Stomach (tissue), 4 donors: ENCODE results near the gene KIFC3.

Source experiments
- EP300 ChIP-seq: sonication (generic); formaldehyde crosslinking; IDR thresholded peaks from one replicate; pipeline ENCODE4 v1.6.1; 2017; ENCODE audit warnings: antibody characterized with exemption
- POLR2A ChIP-seq, 4 donors: fragments of 450-650 bp; IDR thresholded peaks; one replicate each; pipeline ENCODE4 v1.6.1; 2016; ENCODE audit warnings: antibody characterized with exemption in 4 of 4, control low read depth in 2 of 4, mild to moderate bottlenecking in 1 of 4, moderate library complexity in 1 of 4
- TF ChIP-seq, protein P1 (sequence below), 7 experiments: fragments of 450-650 bp in 4 of 7; fragments of 200-600 bp in 3 of 7; sonication (generic) in 3 of 7; IDR thresholded peaks; one replicate each; pipeline ENCODE4 v1.5.1; 2016 to 2019; ENCODE audit warnings: antibody characterized with exemption in 7 of 7, control low read depth in 2 of 7, mild to moderate bottlenecking in 1 of 7

DNA sequence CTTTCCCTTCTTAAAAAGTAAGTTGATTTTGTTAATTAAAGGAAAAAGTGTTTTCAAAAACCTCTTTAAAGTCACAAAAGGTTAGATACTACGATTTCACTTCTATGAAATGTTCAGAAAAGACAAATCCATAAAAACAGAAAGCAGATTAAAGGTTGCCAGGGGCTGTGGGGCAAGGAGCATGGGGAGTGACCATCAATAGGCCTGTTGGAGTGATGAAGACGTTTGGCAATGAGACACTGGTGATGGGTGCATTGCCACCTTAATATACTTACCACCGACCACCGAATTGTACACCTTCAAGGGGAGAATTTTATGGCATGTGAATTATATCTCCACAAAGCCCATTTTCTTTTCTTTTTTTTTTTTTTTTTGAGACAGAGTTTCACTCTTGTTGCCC lies 19.2 kb downstream of the KIFC3 start:
- no peak for TF ChIP-seq EP300
- TF ChIP-seq, protein P1, sequence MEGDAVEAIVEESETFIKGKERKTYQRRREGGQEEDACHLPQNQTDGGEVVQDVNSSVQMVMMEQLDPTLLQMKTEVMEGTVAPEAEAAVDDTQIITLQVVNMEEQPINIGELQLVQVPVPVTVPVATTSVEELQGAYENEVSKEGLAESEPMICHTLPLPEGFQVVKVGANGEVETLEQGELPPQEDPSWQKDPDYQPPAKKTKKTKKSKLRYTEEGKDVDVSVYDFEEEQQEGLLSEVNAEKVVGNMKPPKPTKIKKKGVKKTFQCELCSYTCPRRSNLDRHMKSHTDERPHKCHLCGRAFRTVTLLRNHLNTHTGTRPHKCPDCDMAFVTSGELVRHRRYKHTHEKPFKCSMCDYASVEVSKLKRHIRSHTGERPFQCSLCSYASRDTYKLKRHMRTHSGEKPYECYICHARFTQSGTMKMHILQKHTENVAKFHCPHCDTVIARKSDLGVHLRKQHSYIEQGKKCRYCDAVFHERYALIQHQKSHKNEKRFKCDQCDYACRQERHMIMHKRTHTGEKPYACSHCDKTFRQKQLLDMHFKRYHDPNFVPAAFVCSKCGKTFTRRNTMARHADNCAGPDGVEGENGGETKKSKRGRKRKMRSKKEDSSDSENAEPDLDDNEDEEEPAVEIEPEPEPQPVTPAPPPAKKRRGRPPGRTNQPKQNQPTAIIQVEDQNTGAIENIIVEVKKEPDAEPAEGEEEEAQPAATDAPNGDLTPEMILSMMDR (IDR thresholded peaks at IDR 0.05): no peak
- TF ChIP-seq POLR2A (IDR thresholded peaks at IDR 0.05): no peak
